PFSK-1 (cell line): ENCODE results near the gene TMEM9.

Source experiments
- POLR2AphosphoS5 ChIP-seq: IDR thresholded peaks from 2 replicates; pipeline ENCODE4 v1.6.1; 2012; ENCODE audit warnings: low read depth, mild to moderate bottlenecking, control low read depth, low read length, moderate library complexity
- TAF1 ChIP-seq: IDR thresholded peaks from 2 replicates; pipeline ENCODE4 v1.6.1; 2012; ENCODE audit warnings: low read length, control low read depth, borderline replicate concordance; ENCODE audit not compliant: insufficient read depth

GRCh38 chr1:201137579-201138310 is 16.5 kb downstream of the TMEM9 start:
- TF ChIP-seq POLR2AphosphoS5 (no peak), TAF1 (no peak)
